Measurements from ENCODE around the gene LMF1.
"Not testable (repeated sequence)": the region's sequence is repeated elsewhere in the genome, so short reads cannot be mapped to it uniquely, and the experiment has no call there.

The LMF1 gene

GRCh38 chr16:951660-952301, 19.0 kb downstream of the LMF1 start:
- H3K27ac ChIP-seq, result no peak overlapping the region
- no peak for TF ChIP-seq ZFX (IDR thresholded peaks at IDR 0.05; ENCODE audit: borderline replicate concordance)

GRCh38 chr16:950733-951573, 19.8 kb downstream of the LMF1 start:
- not testable (repeated sequence) for H3K27ac ChIP-seq

GRCh38 chr16:948767-949166, 22.0 kb downstream of the LMF1 start:
- H3K27ac ChIP-seq, result not testable (repeated sequence)

- not testable (repeated sequence) for H3K27ac ChIP-seq
Observed at GRCh38 chr16:947922-948303, 22.9 kb downstream of the LMF1 start.

GRCh38 chr16:947255-947921, 23.4 kb downstream of the LMF1 start:
- H3K27ac ChIP-seq, result no peak overlapping the region
- TF ChIP-seq CTCF (IDR thresholded peaks at IDR 0.05), result no peak
- no peak for TF ChIP-seq ZFX (IDR thresholded peaks at IDR 0.05; ENCODE audit: borderline replicate concordance)

- TF ChIP-seq ZFX (IDR thresholded peaks at IDR 0.05; ENCODE audit: borderline replicate concordance) (no peak), CTCF (IDR thresholded peaks at IDR 0.05) (no peak)
- no peak overlapping the region for H3K27ac ChIP-seq
Observed at GRCh38 chr16:946048-946395, 24.8 kb downstream of the LMF1 start.

GRCh38 chr16:945271-946047, 25.3 kb downstream of the LMF1 start:
- no peak overlapping the region for H3K27ac ChIP-seq
- no peak for TF ChIP-seq CTCF (IDR thresholded peaks at IDR 0.05)
- no peak for TF ChIP-seq ZFX (IDR thresholded peaks at IDR 0.05; ENCODE audit: borderline replicate concordance)

GRCh38 chr16:943971-944370, 26.8 kb downstream of the LMF1 start:
- TF ChIP-seq CTCF (IDR thresholded peaks at IDR 0.05) (no peak), ZFX (IDR thresholded peaks at IDR 0.05; ENCODE audit: borderline replicate concordance) (no peak)
- no peak overlapping the region for H3K27ac ChIP-seq

GRCh38 chr16:942436-943060, 28.2 kb downstream of the LMF1 start:
- H3K27ac ChIP-seq, result no peak overlapping the region
- no peak for TF ChIP-seq CTCF (IDR thresholded peaks at IDR 0.05)
- no peak for TF ChIP-seq ZFX (IDR thresholded peaks at IDR 0.05; ENCODE audit: borderline replicate concordance)
